Measurements from ENCODE around the gene PACRG. TPM values are rescaled to one million over a fixed set of nuclear protein-coding genes. Genes with fewer than 3 reads are reported as not detected.

Gene PACRG
- total RNA-seq, 1 experiment from 2014 or later = 0.59 TPM

GRCh38 chr6:163080228-163080627, 352.5 kb downstream of the PACRG start:
- Histone ChIP-seq H3K9me3 (ENCODE audit: control insufficient read depth, insufficient read depth, low read depth, low read length) (no peaks in the 10 kb centered on the region), H3K4me3 (ENCODE audit: low read depth in 2 of 2, low read length in 2 of 2) (no peak overlapping the region), H3K4me1 (ENCODE audit: control insufficient read depth, insufficient read depth, low read length) (no peaks in the 10 kb centered on the region), H3K27ac (ENCODE audit: low read length) (no peak overlapping the region), H3K27me3 (ENCODE audit: control insufficient read depth, insufficient read depth, low read length) (no peaks in the 10 kb centered on the region; the same call in 1 of the 2 replicates), H3K36me3 (ENCODE audit: control insufficient read depth, insufficient read depth, low read length) (no peaks in the 10 kb centered on the region)
- ChIA-PET CTCF (interaction anchor here (0.6 kb wide), 1 partner anchor 1602 kb away, joined by 3 read pairs; no protein-coding TSS in a partner anchor), POLR2A (no interaction called here)
- no peak for DNase-seq (ENCODE audit: low read depth, low spot score)
- intact Hi-C loops (cut with micrococcal nuclease; ENCODE audit: unreplicated experiment) = no loop called here
- in situ Hi-C loops (cut with HindIII; ENCODE audit: low pct_unique_long_range_greater_than_20kb, low sequenced_read_pairs) = no loop called here
- TF ChIP-seq REST (IDR thresholded peaks at IDR 0.05; ENCODE audit: insufficient read depth in 1 of 2, low read depth in 2 of 2, low read length in 1 of 2) = no peak
- no peak for TF ChIP-seq POLR2AphosphoS5 (IDR thresholded peaks at IDR 0.05; ENCODE audit: low read depth, low read length)
- TF ChIP-seq CTCF (IDR thresholded peaks at IDR 0.05) = no peak
- no peak for TF ChIP-seq TCF7L2 (IDR thresholded peaks at IDR 0.05; ENCODE audit: low read depth, low read length)
- TF ChIP-seq SIN3A (IDR thresholded peaks at IDR 0.05; ENCODE audit: borderline replicate concordance, insufficient read depth, low read depth, low read length) = no peak
- no TSS peak for BruUV-seq (replicated peaks)
- no peak for ATAC-seq

- H3K27ac ChIP-seq (ENCODE audit: low read length) = no peak overlapping the region
- DNase-seq (ENCODE audit: low read depth, low spot score) (no peak), ATAC-seq (no peak)
- no peak for TF ChIP-seq REST (IDR thresholded peaks at IDR 0.05; ENCODE audit: insufficient read depth in 1 of 2, low read depth in 2 of 2, low read length in 1 of 2)
- no peak for TF ChIP-seq POLR2AphosphoS5 (IDR thresholded peaks at IDR 0.05; ENCODE audit: low read depth, low read length)
- TF ChIP-seq SIN3A (IDR thresholded peaks at IDR 0.05; ENCODE audit: borderline replicate concordance, insufficient read depth, low read depth, low read length) = no peak
- TF ChIP-seq TCF7L2 (IDR thresholded peaks at IDR 0.05; ENCODE audit: low read depth, low read length) = no peak
- TF ChIP-seq CTCF (IDR thresholded peaks at IDR 0.05) = no peak
- no peaks in the 10 kb centered on the region for H3K36me3 ChIP-seq (ENCODE audit: control insufficient read depth, insufficient read depth, low read length)
- H3K9me3 ChIP-seq (ENCODE audit: control insufficient read depth, insufficient read depth, low read depth, low read length) = no peaks in the 10 kb centered on the region
- in situ Hi-C loops (cut with HindIII; ENCODE audit: low pct_unique_long_range_greater_than_20kb, low sequenced_read_pairs) (no loop called here), intact Hi-C loops (cut with micrococcal nuclease; ENCODE audit: unreplicated experiment) (no loop called here)
- no TSS peak for BruUV-seq (replicated peaks)
- no peaks in the 10 kb centered on the region for H3K4me1 ChIP-seq (ENCODE audit: control insufficient read depth, insufficient read depth, low read length)
- CTCF ChIA-PET = no interaction called here
- no peaks in the 10 kb centered on the region; the same call in 1 of the 2 replicates for H3K27me3 ChIP-seq (ENCODE audit: control insufficient read depth, insufficient read depth, low read length)
- no peak overlapping the region for H3K4me3 ChIP-seq (ENCODE audit: low read depth in 2 of 2, low read length in 2 of 2)
- POLR2A ChIA-PET = interaction anchor here (0.6 kb wide), 1 partner anchor 279 kb away, joined by 12 read pairs; no protein-coding TSS in a partner anchor
Measured at GRCh38 chr6:163083141-163083540, 355.4 kb downstream of the PACRG start.
